Renal cortex interstitium (tissue), 3 donors: Measurements from ENCODE around the gene NAA20. TPM values are rescaled to one million over a fixed set of nuclear protein-coding genes. Genes with fewer than 3 reads are reported as not detected.

Source experiments
- polyA plus RNA-seq, 3 donors: library from polyadenylated mRNA; unstranded; fragments of 120-200 nt; gene quantifications; one replicate each; pipeline ENCODE4 v1.2.1, GENCODE V29; 2013; ENCODE audit not compliant: insufficient read length in 3 of 3

Gene NAA20
- polyA plus RNA-seq, 3 donors, result 88.1 to 103 (median 91.9) TPM

Other genes starting within 250 kb of the NAA20 start
- gene CRNKL1, start 35.1 kb downstream of the NAA20 start, polyA plus RNA-seq, result 10 to 100 TPM; 38.8 to 49.5 (median 47.9) TPM
- 1 to 10 TPM; 3.3 to 4.9 (median 4.3) TPM for gene CFAP61, start 35.2 kb downstream of the NAA20 start, polyA plus RNA-seq